GM21528 (cell line): Measurements from ENCODE around the gene ETDC.
"Not testable (repeated sequence)": the region's sequence is repeated elsewhere in the genome, so short reads cannot be mapped to it uniquely, and the experiment has no call there.

Source experiments
- ATAC-seq: cut with Tn5 transposase; IDR thresholded peaks from one replicate; pipeline ENCODE4 v1.9.1; 2021; ENCODE audit warnings: mild to moderate bottlenecking, moderate library complexity; ENCODE audit not compliant: unreplicated experiment, low FRiP score

Gene ETDC

GRCh38 chrX:135309430-135309923 is at the start of gene ETDC:
Gene ETDC, plus strand, starts transcription at chrX:135309480. Its CDS starts 0 bp downstream, at chrX:135309480.
- no peak for ATAC-seq

DNA sequence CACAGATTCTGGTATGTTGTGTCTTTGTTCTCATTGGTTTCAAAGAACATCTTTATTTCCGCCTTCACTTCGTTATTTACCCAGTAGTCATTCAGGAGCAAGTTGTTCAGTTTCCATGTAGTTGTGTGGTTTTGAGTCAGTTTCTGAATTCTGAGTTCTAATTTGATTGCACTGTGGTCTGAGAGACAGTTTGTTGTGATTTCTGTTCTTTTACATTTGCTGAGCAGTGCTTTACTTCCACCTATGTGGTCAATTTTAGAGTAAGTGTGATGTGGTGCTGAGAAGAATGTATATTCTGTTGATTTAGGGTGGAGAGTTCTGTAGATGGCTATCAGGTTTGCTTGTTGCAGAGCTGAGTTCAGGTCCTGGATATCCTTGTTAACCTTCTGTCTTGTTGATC is 48.3 kb upstream of the ETDC start:
- ATAC-seq, result not testable (repeated sequence)

DNA sequence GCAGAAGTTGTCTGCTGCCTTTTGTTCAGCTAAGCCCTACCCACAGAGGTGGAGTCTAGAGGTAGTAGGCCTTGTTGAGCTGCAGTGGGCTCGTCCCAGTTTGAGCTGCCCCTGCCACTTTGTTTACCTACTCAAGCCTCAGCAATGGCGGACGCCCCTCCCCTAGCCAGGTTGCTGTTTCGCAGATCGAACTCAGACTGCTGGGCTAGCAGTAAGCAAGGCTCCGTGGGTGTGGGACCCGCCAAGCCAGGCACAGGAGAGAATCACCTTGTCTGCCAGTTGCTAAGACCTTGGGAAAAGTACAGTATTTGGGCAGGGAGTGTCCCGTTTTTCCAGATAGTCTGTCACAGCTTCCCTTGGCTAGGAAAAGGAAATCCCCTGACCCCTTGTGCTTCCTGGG is 45.9 kb upstream of the ETDC start:
- ATAC-seq, result not testable (repeated sequence)

- no peak for ATAC-seq
These were observed 45.1 kb upstream of the ETDC start for GRCh38 chrX:135264206-135264605.

DNA sequence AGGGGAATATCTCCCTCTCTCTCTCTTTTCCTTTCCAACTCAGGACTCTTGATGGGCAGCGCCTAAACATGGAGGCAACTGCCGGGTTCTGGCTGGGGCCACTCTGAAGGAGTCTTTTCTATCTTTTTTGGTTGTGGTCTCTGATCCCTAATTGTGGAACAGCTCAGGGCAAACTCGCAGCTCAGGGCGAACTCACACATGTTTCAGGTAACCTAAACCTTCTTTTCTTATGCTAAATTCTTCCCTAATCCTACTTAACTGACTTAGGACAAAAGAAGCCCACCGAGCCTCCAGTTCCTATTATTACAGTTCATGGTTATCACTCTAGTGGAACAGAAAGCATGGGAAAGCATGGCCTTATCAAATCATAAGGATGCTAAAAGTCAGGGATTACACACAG is 36.1 kb upstream of the ETDC start:
- ATAC-seq, result no peak

GRCh38 chrX:135275973-135276372 is 33.3 kb upstream of the ETDC start:
- ATAC-seq, result no peak

- ATAC-seq, result no peak
These were observed 21.9 kb upstream of the ETDC start for GRCh38 chrX:135287266-135287823.

DNA sequence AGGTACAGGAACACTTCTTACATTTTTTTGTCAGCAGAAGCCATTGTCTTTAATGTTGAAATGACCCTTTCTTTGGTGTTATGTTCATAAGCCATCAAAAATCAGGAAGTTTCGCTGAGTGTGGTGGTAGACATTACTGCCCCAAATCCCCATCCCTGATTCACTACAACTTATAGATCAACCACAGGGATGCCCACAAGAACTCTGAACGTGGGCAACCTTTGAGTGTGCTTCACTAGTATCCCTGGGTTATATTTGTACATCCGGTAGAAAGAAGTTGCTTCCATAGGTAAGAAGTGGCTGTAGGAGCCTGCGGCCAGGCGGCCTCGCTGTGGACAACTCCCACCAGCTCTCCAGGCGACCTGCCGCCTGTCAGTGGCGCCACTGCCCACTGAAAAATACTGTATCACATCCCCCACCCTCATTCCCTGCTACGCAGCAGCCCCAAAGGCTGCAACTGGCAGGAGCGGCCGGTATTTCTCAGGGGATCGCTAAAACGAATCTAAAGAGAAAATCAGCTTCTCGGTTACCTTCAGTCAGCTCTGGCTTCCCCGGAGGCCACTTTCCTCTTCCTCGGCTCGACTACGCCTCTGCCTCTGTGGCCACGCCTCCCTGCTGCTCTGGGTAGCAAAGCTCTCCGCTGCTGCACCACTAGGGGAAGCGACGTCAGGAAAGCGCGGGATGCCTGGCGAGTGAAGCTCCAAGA is 13.9 kb upstream of the ETDC start:
- ATAC-seq, result peak; percentile 99

DNA sequence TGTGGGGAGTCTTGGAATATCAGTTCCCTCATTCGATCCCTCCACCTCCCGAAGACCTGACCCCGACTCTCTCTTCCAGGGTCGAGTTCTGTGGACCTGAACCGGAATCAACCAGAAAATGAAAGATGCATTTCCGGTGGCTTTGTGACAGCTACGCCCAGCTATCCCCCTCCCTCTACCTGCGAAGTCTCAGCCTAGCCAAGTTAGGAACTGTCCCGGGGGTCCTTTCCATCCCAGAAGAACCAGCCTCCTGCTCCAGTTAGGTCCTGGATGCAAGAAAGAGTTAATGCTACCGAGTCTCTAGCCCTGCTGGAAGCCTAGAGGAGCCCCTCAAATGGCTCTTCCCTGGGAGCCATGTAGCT is 13.4 kb upstream of the ETDC start:
- peak; percentile 78 for ATAC-seq

- no peak for ATAC-seq
These were observed 6.9 kb upstream of the ETDC start for GRCh38 chrX:135302269-135302873.

DNA sequence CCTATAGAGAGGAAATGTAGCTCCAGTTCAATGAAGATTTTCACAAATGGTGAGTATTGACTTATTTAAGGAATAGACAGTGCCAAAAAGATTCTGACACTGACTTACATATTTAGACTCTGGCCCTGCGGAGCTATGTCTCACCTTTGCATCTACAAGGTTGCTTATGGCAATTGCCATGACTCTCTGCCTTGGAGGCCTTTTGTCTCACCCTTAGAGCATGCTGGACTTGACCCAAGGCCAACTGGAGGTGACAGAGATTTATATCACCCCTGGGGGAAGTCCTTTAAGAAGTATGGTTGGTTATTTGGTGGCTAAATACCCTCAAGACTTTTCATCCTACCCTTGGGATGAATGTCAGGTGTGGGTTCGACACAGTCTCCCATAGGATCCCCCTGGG is 4.5 kb upstream of the ETDC start:
- ATAC-seq, result no peak

GRCh38 chrX:135307171-135307570 is 2.1 kb upstream of the ETDC start:
- ATAC-seq, result no peak

- no peak for ATAC-seq
These were observed 880 bp upstream of the ETDC start for GRCh38 chrX:135308345-135308855.

- ATAC-seq, result no peak
These were observed 6.6 kb downstream of the ETDC start for GRCh38 chrX:135315864-135316263.

DNA sequence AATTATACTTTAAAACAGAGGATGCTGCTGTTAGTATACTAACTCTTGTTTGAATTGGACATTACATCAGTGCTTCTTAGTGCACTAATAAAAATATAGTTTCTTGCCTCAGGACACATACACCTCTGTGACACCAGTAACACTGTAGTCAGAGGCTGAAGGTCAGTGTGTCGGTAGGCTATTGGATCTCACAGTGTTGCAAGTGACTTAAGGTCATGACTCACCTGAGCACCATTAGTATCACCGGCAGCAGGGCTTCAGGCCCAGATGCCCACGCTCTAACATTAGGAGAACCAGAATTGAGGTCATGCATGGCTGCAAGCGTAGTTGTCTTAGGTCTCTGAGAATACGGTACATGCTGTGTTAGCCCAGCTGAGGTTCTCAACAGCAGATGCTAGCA is 15.2 kb downstream of the ETDC start:
- no peak for ATAC-seq

DNA sequence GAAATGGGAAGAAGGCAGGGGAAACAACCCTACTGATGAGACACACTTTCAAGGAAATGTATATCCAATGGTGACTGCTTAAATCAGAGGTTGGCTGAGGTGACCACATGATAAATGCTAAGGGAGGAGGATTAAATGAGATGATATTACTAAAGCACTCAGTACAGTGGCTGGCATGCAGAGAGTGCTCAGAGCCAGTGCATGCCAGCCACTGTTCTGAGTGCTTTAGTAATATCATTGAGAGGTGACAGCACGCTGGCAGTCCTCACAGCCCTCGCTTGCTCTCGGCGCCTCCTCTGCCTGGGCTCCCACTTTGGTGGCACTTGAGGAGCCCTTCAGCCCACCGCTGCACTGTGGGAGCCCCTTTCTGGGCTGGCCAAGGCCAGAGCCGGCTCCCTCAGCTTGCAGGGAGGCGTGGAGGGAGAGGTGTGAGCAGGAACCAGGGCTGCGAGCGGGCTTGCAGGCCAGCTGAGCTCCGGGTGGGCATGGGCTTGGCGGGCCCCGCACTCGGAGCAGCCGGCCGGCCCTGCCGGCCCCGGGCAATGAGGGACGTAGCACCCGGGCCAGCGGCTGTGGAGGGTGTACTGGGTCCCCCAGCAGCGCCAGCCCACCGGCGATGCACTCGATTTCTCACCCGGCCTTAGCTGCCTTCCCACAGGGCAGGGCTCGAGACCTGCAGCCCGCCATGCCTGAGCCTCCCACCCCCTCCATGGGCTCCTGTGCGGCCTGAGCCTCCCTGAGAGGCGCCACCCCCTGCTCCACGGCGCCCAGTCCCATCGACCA is 15.9 kb downstream of the ETDC start:
- not testable (repeated sequence) for ATAC-seq

- no peak for ATAC-seq
These were observed 18.0 kb downstream of the ETDC start for GRCh38 chrX:135327299-135327698.

DNA sequence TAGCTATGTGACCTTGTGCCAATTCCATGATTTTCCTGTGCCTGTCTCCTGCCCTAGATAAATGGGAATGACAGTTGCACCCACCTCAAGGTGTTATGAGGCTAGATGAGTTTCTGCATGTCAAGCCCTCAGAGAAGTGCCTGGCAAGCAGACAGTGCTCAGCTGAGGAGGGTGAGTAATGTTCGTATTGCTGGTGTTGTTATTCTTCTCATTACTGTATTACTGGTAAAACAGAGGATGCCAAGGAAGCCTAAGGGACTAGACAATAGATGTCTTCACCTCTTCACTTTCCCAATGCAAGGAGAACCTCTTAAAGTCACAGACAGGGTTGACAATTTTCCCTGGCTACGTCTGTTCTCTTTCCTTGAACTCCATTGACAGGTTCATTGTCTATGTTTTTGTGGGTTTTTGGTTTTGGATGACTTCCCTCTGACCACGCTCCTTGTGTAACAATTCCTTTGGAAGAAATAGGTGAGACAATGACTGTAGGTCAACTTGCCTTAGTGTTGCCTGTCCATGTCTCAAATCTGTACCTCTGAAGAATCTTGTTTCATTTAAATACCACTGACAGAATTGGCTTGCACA is 19.2 kb downstream of the ETDC start:
- no peak for ATAC-seq

DNA sequence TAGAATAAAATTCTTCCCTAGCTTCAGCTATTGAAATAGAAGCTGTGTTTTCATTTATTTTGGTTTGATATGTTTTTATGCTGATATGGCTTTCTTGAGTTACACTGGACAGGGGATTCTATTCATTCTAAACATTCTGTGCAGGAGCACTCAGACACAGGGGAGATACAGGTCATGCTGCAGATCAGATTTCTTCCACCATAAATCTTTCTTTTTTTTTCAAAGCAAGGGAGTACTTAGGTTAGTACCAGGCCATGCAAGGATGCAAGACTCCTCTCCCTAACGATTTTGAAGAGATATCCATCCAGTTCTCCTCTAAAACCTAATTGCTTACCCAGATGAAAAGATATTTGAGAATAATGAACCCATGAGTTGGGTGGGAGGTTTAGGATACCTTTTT is 21.4 kb downstream of the ETDC start:
- ATAC-seq, result no peak

GRCh38 chrX:135331525-135331924 is 22.2 kb downstream of the ETDC start:
- no peak for ATAC-seq

DNA sequence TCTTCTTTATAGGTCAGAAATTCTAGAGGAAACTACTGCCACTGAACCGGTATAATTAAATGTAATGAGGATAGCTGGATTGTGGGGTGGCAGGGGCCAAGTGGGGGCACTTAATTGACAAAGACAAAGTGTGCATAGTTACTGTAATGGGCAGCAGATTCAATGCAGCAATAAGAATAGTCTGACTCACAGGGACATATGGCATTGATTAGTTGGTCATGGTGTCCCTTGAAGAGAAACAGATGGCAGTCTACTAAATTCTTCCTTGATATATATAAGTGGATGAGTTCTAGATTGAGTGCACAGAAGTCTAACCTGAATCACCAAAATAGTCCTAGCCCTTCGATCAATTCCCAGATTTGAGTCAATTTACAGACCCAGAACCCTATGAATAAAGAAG is 31.6 kb downstream of the ETDC start:
- ATAC-seq, result no peak
